Measurements from ENCODE around the gene SPACA5.

The SPACA5 gene

GRCh38 chrX:48035891-48036290, 29.1 kb downstream of the SPACA5 start:
- no peak for TF ChIP-seq CTCF (conservative IDR thresholded peaks at IDR 0.05)
- no peak overlapping the region for H3K27ac ChIP-seq

GRCh38 chrX:48043056-48043455, 36.3 kb downstream of the SPACA5 start:
- no peak for TF ChIP-seq CTCF (conservative IDR thresholded peaks at IDR 0.05)

GRCh38 chrX:48045410-48046311, 38.9 kb downstream of the SPACA5 start:
- no peak overlapping the region for H3K27ac ChIP-seq
- TF ChIP-seq CTCF (conservative IDR thresholded peaks at IDR 0.05): no peak

More at GRCh38 chrX:48043056-48043455, 36.3 kb downstream of the SPACA5 start:
- H3K27ac ChIP-seq: no peak overlapping the region

- no peak for TF ChIP-seq CTCF (conservative IDR thresholded peaks at IDR 0.05)
Observed at GRCh38 chrX:48046846-48047245, 40.1 kb downstream of the SPACA5 start.

GRCh38 chrX:48058621-48059295, 52.0 kb downstream of the SPACA5 start:
- no peak overlapping the region for H3K27ac ChIP-seq
- TF ChIP-seq CTCF (conservative IDR thresholded peaks at IDR 0.05): no peak

More at GRCh38 chrX:48046846-48047245, 40.1 kb downstream of the SPACA5 start:
- no peak overlapping the region for H3K27ac ChIP-seq

GRCh38 chrX:48059296-48059639, 52.5 kb downstream of the SPACA5 start:
- H3K27ac ChIP-seq: no peak overlapping the region
- TF ChIP-seq CTCF (conservative IDR thresholded peaks at IDR 0.05): no peak
